SK-N-DZ (cell line): ENCODE measurements around the gene NFIA.
"Not testable (repeated sequence)": the region's sequence is repeated elsewhere in the genome, so short reads cannot be mapped to it uniquely, and the experiment has no call there.

ENCODE experiments used
- DNase-seq: peaks from one replicate; pipeline ENCODE4 v3.0.0-alpha.2; 2015; ENCODE audit warnings: low spot score

The NFIA gene

GRCh38 chr1:61270761-61271411 is 188.5 kb downstream of the NFIA start:
- DNase-seq = no peak

GRCh38 chr1:61271412-61271789 is 189.0 kb downstream of the NFIA start:
- DNase-seq = peak; percentile 48

GRCh38 chr1:61273167-61273705 is 190.9 kb downstream of the NFIA start:
- no peak for DNase-seq

GRCh38 chr1:61273861-61274260 is 191.5 kb downstream of the NFIA start:
- no peak for DNase-seq

GRCh38 chr1:61274939-61275338 is 192.6 kb downstream of the NFIA start:
- no peak for DNase-seq

- no peak for DNase-seq
Measured at GRCh38 chr1:61276246-61276645, 193.9 kb downstream of the NFIA start.

GRCh38 chr1:61277121-61277690 is 194.8 kb downstream of the NFIA start:
- DNase-seq = no peak

- not testable (repeated sequence) for DNase-seq
Measured at GRCh38 chr1:61278503-61278902, 196.1 kb downstream of the NFIA start.

- DNase-seq = no peak
Measured at GRCh38 chr1:61278966-61279365, 196.6 kb downstream of the NFIA start.

- DNase-seq = no peak
Measured at GRCh38 chr1:61279570-61279969, 197.2 kb downstream of the NFIA start.

GRCh38 chr1:61280452-61280851 is 198.1 kb downstream of the NFIA start:
- DNase-seq = no peak

GRCh38 chr1:61282387-61282786 is 200.0 kb downstream of the NFIA start:
- no peak for DNase-seq

- DNase-seq = no peak
Measured at GRCh38 chr1:61284248-61284854, 202.0 kb downstream of the NFIA start.

GRCh38 chr1:61284936-61285335 is 202.6 kb downstream of the NFIA start:
- DNase-seq = no peak

GRCh38 chr1:61285371-61285885 is 203.1 kb downstream of the NFIA start:
- no peak for DNase-seq

GRCh38 chr1:61287014-61287413 is 204.7 kb downstream of the NFIA start:
- no peak for DNase-seq

- no peak for DNase-seq
Measured at GRCh38 chr1:61287734-61288133, 205.4 kb downstream of the NFIA start.

- DNase-seq = no peak
Measured at GRCh38 chr1:61289232-61290098, 207.1 kb downstream of the NFIA start.

GRCh38 chr1:61290525-61290924 is 208.2 kb downstream of the NFIA start:
- no peak for DNase-seq

GRCh38 chr1:61293197-61293596 is 210.8 kb downstream of the NFIA start:
- DNase-seq = no peak

- DNase-seq = no peak
Measured at GRCh38 chr1:61293986-61294504, 211.7 kb downstream of the NFIA start.

GRCh38 chr1:61294930-61295329 is 212.6 kb downstream of the NFIA start:
- no peak for DNase-seq
